Gastroesophageal sphincter (tissue), 4 donors: Measurements from ENCODE around the gene TOMM5. TPM values are rescaled to one million over a fixed set of nuclear protein-coding genes. Genes with fewer than 3 reads are reported as not detected.

ENCODE experiments used
- ATAC-seq: fragments of 150-250 bp; one replicate; pipeline ENCODE4 v1.9.1; 2016; ENCODE audit warnings: mild to moderate bottlenecking, moderate library complexity
- H3K27ac ChIP-seq, 4 donors: fragments of 200-600 bp; sonication (generic) in 3 of 4; 1 replicate in 3 of 4; 2 replicates in 1 of 4; pipeline ENCODE4 v1.5.1; 2016 to 2019
- H3K27me3 ChIP-seq: fragments of 200-600 bp; sonication (generic); one replicate; pipeline ENCODE4 v1.5.1; 2019
- H3K36me3 ChIP-seq, 2 donors: fragments of 200-600 bp; sonication (generic); one replicate each; pipeline ENCODE4 v1.5.1; 2019; ENCODE audit warnings: control low read depth in 1 of 2
- H3K4me1 ChIP-seq, 3 donors: fragments of 200-600 bp; sonication (generic); 1 replicate in 2 of 3; 2 replicates in 1 of 3; pipeline ENCODE4 v1.5.1; 2016 to 2019; ENCODE audit warnings: control low read depth in 2 of 3
- H3K4me3 ChIP-seq, 2 donors: fragments of 200-600 bp; sonication (generic); one replicate each; pipeline ENCODE4 v1.5.1; 2019; ENCODE audit warnings: mild to moderate bottlenecking in 1 of 2, moderate library complexity in 1 of 2
- H3K9me3 ChIP-seq, 3 donors: fragments of 200-600 bp; sonication (generic); one replicate each; pipeline ENCODE4 v1.5.1; 2017 to 2019; ENCODE audit warnings: control low read depth in 2 of 3
- CTCF ChIP-seq, 4 experiments: fragments of 200-600 bp in 2 of 4; fragments of 450-650 bp in 2 of 4; sonication (generic) in 1 of 4; IDR thresholded peaks; one replicate each; pipeline ENCODE4 v1.5.1; 2017 to 2019; ENCODE audit warnings: antibody characterized with exemption in 4 of 4, mild to moderate bottlenecking in 2 of 4, moderate library complexity in 2 of 4
- EP300 ChIP-seq: sonication (generic); formaldehyde crosslinking; IDR thresholded peaks from one replicate; pipeline ENCODE4 v1.6.1; 2017; ENCODE audit warnings: antibody characterized with exemption, mild to moderate bottlenecking
- POLR2A ChIP-seq, 2 donors: fragments of 450-650 bp; IDR thresholded peaks; one replicate each; pipeline ENCODE4 v1.6.1; 2017; ENCODE audit warnings: antibody characterized with exemption in 2 of 2, mild to moderate bottlenecking in 2 of 2, moderate library complexity in 1 of 2
- POLR2AphosphoS5 ChIP-seq: sonication (generic); formaldehyde crosslinking; IDR thresholded peaks from one replicate; pipeline ENCODE4 v1.6.1; 2017; ENCODE audit warnings: antibody characterized with exemption
- WGBS, 2 donors: methylation state at CpG; one replicate each; pipeline ENCODE4 v1.1.5; 2018; ENCODE audit warnings: low coverage in 1 of 2; 5-methylcytosine and 5-hydroxymethylcytosine counted together
- total RNA-seq, 4 donors: library from RNA; depleted of rRNA; stranded (reverse); fragments of >200 nt; gene quantifications; one replicate each; pipeline ENCODE4 v1.1.0, GENCODE V29; 2016

Gene TOMM5
- total RNA-seq, 4 donors from 2014 or later = 46.8 to 85.6 (median 82.5) TPM

GRCh38 chr9:37562826-37563225 is 29.6 kb downstream of the TOMM5 start:
- Histone ChIP-seq H3K4me3 (no peak overlapping the region), H3K36me3 (peaks cover 0 to 8% of the 10 kb centered on the region in 2 donors), H3K27ac (no peak overlapping the region), H3K9me3 (no peaks in the 10 kb centered on the region), H3K27me3 (no peaks in the 10 kb centered on the region), H3K4me1 (no peaks in the 10 kb centered on the region)
- TF ChIP-seq CTCF (IDR thresholded peaks at IDR 0.05) (no peak), POLR2AphosphoS5 (no peak), POLR2A (IDR thresholded peaks at IDR 0.05) (no peak), EP300 (no peak)
- ATAC-seq = no peak
- 73% methylated on average over 1 of the region's 1 CpG; no CpG with 5 or more reads in 1 of the 2 donors for WGBS, 2 donors

GRCh38 chr9:37561682-37562081 is 30.7 kb downstream of the TOMM5 start:
- 68 to 80% methylated on average over 1 to 2 of the region's 2 CpGs for WGBS, 2 donors
- Histone ChIP-seq H3K27ac (no peak overlapping the region), H3K27me3 (no peaks in the 10 kb centered on the region), H3K4me1 (no peaks in the 10 kb centered on the region), H3K36me3 (peaks cover 0 to 8% of the 10 kb centered on the region in 2 donors), H3K9me3 (no peaks in the 10 kb centered on the region), H3K4me3 (no peak overlapping the region)
- no peak for TF ChIP-seq CTCF (IDR thresholded peaks at IDR 0.05)
- TF ChIP-seq EP300 = no peak
- TF ChIP-seq POLR2A (IDR thresholded peaks at IDR 0.05) = no peak
- TF ChIP-seq POLR2AphosphoS5 = no peak
- no peak for ATAC-seq

- TF ChIP-seq POLR2AphosphoS5 (no peak), EP300 (no peak), POLR2A (IDR thresholded peaks at IDR 0.05) (no peak), CTCF (IDR thresholded peaks at IDR 0.05) (no peak)
- Histone ChIP-seq H3K36me3 (peaks cover 0 to 8% of the 10 kb centered on the region in 2 donors), H3K9me3 (no peaks in the 10 kb centered on the region), H3K4me1 (no peaks in the 10 kb centered on the region), H3K27me3 (no peaks in the 10 kb centered on the region), H3K27ac (no peak overlapping the region), H3K4me3 (no peak overlapping the region)
- 92 to 95% methylated on average over 4 to 5 of the region's 5 CpGs for WGBS, 2 donors
- no peak for ATAC-seq
These were observed 32.4 kb downstream of the TOMM5 start for GRCh38 chr9:37559855-37560592.

- WGBS, 2 donors = 67 to 86% methylated on average over 1 of the region's 1 CpG
- no peak overlapping the region for H3K27ac ChIP-seq
- H3K27me3 ChIP-seq = no peaks in the 10 kb centered on the region
- peaks cover 0 to 4% of the 10 kb centered on the region in 2 donors for H3K36me3 ChIP-seq
- H3K9me3 ChIP-seq = no peaks in the 10 kb centered on the region
- no peak overlapping the region for H3K4me3 ChIP-seq
- no peaks in the 10 kb centered on the region for H3K4me1 ChIP-seq
- ATAC-seq = no peak
- TF ChIP-seq CTCF (IDR thresholded peaks at IDR 0.05) = no peak
These were observed 33.3 kb downstream of the TOMM5 start for GRCh38 chr9:37559125-37559524.

- H3K4me3 ChIP-seq = no peak overlapping the region
- H3K36me3 ChIP-seq = no peaks in the 10 kb centered on the region
- H3K27ac ChIP-seq = no peak overlapping the region
- TF ChIP-seq POLR2A (IDR thresholded peaks at IDR 0.05) = no peak
- no peak for TF ChIP-seq POLR2AphosphoS5
- no peak for TF ChIP-seq EP300
- TF ChIP-seq CTCF (IDR thresholded peaks at IDR 0.05) = no peak
- no peaks in the 10 kb centered on the region for H3K27me3 ChIP-seq
- ATAC-seq = no peak
- no peaks in the 10 kb centered on the region for H3K4me1 ChIP-seq
- no peaks in the 10 kb centered on the region for H3K9me3 ChIP-seq
These were observed 36.6 kb downstream of the TOMM5 start for GRCh38 chr9:37555786-37556185.
